ENCODE results near the gene DDRGK1.

GRCh38 chr20:3231889-3232588 is 27.6 kb upstream of the DDRGK1 start:
- TF ChIP-seq CTCF (IDR thresholded peaks at IDR 0.05) (no peak), POLR2A (IDR thresholded peaks at IDR 0.05) (no peak)

All from uterus (tissue), 2 donors.